RPMI7951 (cell line): ENCODE results near the gene PPP1R1B. TPM values are rescaled to one million over a fixed set of nuclear protein-coding genes. Genes with fewer than 3 reads are reported as not detected.

Experiments
- DNase-seq: peaks from one replicate; pipeline ENCODE4 v3.0.0-alpha.2; 2012; ENCODE audit warnings: low read depth
- total RNA-seq: library from RNA; depleted of rRNA; stranded (reverse); fragments of >200 nt; shearing (Covaris generic); gene quantifications from 2 replicates; pipeline ENCODE4 v1.2.3, GENCODE V29; 2014

The PPP1R1B gene
- total RNA-seq, 1 experiment from 2014 or later = 0.48 TPM

DNA sequence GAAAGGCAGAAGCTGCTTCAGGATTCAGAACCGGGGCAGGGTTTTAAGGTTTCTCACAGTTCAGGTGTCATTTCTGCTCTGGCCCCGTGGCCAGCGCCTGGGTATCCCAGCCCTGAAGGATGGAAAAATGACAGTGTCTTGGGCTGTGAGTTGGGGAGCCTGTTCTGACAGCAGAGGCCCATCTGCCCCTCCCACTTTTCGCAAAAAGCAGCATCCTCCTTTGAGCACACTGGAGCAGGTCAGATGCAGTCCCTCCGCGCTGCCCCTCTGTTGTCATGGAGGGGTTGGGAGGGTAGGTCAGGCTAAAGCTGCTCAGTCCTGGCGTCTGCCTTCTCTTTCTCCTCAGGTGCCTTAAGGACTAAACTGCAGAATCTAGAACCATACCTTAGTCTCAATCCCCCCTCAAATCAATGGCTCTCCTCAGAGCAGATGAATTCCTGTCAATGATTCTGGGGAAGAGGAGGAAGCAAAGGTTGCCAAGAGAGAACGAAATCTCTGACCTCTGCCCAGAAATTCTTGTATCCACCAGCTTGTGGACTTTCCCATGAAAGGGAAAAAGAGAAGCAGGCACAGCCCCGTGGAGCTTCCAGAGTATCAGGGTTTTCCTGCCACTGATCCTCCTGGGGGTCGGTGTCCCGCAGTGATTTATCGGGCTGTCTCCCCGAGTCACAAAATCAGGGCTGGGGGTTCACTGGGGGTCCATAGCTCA is 26.3 kb upstream of the PPP1R1B start:
- no peak for DNase-seq

DNA sequence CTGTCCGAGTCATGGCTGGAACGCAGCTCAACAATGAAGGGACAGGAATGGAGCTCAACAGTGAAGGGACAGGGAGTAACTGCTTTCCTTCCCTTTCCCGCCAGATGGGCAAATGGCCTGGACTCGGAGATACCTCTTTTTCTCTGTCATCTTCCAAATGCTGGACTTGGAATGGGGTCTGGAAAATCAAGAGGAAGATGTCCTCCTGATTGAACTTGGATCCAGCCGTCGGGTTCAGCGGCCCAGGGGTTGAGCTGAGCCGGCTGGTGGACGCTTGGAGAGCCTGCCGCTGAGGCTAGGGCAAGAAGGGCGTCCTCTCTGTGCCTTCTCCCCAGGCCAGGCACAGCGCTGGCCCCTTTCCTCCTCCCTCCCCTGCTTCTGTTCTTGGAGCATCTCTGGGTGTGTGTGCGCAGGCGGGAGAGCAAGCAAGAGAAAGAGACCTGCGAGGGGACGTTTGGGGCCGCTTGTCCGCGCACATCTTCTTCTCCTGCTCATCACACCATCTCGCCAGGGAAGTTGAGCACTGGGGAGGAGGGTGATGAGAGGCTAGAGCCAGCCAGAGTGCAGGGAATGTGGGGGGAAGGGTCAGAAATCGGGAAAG is 25.7 kb upstream of the PPP1R1B start:
- no peak for DNase-seq

DNA sequence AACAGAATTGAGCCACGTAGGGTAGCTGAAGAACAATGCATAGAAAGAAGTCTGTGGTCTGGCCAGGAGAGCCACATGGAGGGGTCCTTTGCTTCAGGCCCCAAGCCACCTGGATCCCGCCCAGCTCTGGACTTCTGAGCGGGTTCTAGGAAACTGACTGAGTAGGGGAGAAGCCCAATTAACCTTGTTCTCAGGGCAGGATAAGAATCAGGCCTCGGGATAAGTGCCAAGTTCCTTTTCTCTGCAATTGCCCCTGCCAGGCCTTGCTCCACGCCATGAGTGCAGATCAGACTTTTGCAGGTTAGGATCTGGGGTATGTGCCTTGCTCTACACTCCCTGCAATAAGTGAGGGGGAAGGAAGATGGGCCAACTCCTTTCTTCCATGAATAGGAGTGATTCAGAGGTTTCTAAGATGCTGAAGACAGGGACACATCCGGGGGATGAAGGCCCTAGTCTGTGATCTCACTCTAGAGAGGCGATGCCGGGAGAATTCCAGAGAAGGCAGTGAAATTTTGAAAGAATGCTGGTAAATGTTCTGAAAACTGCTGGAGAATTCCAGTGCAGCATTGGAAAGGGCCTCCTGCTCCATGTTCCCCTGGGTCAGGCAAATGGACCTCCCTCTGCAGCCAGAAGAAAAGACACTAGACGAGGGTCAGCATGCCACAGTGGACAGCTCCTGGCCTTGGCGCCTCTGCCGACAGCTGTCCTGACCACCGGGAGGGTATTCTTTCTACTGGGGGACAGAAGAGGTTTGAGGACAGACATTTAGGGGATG is 24.8 kb upstream of the PPP1R1B start:
- no peak for DNase-seq

DNA sequence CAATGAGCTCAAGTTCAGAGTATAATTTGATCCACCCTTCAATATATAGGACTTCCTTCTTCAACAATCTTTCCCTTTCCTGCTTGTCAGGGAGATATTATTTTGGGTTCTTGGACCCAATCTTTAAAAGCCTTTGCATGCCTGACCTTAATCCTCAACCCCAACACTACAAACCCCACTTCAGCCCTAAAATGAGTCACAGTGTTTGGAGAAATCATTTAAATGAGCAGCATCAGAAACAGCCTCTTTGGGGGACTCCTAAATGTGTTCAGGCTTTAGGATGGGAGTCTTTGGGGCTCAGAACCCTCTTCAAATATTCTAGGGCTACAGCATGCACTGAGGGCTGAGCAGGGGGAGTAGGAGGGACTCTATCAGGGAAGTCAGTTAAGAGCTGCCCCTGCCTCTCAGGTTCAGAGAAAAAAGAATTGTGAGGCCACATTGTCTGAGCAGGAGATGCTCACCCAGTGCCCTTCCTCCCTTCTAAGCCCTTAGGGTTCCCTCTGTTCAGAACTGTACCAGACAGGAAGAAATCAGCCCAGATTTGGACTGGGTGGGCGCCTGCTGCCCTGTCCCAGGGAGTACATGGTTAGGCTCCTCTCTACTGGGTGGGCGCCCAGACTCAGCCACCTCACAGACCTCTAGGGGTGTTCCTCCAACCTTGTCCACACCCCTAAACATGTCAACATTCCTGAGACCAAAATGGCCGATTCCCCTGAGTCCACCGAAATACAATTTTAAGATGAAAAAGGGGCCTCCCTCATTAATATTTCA is 24.0 kb upstream of the PPP1R1B start:
- no peak for DNase-seq

DNA sequence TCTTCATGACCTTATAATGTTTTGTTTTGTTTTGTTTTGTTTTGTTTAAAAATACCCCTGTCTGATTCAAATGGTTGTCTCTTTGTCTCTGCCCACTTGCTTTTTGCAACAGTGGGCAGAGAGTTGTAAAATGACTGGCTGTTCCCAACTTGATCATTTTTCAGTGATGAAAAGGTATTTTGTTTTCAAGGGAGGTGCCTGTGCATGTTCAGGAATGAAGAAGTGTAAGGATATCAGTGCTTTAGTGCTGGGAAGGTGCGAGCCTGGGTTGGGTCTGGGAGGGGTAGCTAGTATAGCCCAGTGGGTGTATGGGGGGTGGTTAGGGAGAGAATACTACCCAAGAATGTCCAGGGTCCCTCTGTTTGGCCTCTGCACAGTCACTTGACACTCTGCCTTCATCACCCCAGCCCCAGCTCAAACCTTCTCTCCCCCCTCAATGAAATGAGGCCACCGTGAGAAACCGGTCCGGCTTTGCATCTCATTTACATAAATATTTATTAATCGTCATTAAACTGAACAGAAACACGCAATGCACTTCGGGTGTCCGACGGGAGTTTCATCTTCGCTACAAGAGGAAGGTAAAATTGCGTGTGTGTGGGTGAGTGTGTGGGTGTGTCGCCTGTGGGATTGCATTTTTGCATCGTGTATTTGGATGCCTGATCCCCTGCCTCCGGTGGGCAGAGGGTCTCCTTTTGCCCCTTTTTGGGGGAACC is 23.3 kb upstream of the PPP1R1B start:
- no peak for DNase-seq

DNA sequence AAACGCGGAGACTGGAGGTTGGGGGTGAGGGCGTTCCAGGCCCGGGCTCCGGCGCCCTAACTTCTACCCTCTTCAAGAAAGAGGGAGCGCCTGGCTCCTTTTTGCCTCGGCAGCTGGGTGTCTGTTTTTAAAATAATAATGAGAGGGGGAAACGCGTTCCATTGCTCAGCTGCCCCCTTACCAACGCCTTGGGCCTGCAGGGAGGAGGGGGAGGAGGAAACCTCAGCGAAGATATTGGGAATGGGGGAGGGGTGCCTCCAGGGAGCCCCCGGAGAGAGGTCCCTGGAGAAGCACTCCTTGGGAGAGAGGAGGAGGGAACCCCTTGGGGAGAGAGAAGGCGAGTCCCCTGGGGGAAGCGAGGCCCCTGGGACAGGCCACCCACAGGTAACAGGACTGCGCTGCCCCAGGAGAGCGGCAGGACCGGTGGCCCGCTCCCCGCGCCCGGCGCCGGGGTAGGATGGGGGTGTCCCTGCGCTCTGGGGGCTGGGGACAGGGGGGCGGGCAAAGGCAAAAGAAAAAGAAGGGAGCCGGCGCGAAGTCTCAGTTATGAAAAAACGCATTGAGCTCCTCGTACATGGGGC is 21.8 kb upstream of the PPP1R1B start:
- DNase-seq = no peak

DNA sequence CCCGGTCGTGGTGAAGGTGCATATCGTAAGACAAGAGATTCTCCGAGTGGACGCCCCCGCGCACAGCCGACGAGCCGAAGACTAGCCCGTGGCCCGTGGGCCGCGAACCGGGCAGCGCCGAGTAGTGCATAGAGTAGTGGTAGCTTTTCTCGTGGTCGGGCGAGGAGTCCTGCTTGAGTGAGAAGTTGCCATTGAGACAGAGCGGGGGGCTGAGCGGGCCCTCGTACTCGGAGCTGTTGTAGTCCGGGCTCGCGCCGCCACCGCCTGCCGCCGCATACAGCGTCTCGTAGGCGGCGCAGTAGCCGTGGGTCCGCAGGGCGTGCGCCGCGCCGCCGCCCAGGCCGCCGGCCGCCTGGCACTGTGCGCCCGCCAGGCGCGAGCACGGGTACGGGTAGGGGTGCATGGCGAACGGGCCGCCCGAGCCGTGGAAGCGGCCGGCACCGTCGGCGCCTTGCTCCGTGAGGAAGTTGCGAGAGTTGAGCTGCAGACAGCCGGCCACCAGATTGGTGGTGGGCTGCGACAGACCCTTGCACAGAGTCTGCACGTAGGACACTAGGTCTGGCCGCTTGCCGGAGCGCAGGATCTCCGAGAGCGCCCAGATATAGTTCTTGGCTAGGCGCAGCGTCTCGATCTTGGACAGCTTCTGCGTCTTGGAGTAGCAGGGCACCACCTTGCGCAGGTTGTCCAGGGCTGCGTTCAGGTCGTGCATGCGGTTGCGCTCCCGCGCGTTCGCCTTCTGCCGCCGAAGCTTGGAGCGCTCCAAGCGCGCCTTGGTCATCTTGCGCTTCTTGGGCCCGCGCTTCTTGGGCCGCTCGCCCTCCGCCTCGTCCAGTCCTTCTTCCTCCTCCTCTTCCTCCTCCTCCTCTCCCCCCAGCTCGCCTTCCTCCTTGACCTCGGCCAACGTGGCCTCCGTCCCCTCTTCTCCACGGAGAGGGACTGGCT is 21.0 kb upstream of the PPP1R1B start:
- no peak for DNase-seq

DNA sequence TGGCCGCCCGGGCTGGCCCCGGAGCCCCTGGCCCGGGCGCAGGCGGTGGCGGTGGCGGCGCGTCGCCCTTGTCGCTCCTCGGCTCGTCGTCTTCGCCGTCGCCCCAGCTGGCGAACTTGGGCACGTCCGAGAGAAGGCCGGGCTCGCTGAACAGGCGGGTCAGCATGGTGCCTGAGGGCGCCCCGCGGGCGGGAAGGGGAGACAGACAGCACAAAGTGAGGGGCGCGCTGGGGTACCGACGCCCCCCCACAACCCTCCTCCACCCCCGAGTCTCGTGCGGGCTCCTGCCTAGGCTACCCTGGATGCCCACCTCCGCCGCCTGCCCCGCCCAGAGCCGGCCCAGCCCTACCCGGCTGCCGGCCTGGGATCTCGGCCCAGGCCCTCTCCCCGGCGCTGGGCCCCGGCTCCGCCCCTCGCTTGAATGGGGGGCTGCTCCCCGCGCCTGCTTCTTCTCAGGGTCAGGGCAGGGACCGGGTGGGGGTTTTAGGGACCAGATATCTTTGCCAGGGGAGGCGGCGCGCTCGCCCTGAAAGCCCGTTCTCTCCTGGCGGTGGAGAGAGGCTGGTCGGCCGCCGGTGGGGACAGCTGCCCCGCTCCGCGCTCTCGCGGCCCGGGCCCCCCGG is 20.2 kb upstream of the PPP1R1B start:
- DNase-seq = no peak

DNA sequence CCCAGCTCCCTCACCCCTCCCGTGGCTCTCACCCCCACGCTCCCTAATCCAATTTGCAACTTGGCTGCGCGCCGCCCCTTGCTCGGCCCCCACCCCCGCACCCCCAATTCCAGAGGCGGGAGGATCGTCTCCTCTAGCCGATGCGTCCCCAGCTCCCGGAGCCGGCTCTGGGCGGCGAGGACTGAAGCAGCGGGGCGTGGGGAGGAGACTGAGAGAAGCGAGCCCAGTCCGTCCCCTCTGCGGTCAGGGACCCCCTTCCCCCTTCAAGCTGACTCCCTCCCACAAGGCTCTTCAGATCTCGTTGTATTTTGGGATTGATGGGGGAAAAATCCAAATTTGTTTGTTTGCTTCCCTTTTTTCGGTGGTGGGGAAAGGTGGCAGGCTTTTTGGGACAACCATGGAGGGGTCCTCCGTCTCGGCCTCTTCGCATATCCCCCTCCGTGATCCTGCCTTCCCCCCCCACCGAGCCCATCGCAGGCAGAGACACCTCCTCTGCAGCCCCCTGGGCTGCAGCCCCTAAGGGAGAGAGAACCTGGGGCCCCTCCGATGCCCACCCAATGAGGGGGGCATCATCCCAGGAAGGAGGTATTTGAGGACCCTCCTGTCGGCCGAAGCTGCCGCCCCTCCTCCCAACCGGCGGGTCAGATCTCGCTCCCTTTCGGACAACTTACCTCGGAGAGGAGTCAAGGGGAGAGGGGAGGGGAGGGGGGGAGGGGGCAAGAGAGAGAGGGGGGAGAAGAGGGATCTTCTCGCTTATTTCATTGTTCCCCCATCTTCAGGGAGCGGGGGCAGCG is 19.5 kb upstream of the PPP1R1B start:
- no peak for DNase-seq

DNA sequence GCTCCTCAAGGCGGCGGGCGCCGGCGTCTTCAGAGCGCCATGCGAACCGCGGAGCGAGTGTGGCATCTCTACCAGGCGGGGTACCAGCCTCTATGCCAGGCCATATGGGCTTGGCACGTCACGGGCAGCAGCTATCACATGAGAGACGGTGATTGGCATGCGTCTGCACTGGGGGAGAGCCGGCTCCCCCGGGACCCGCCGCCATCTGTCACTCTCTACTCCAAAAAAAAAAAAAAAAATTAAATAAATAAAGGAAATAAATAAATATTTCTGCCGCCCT is 19.0 kb upstream of the PPP1R1B start, which contains the start of gene NEUROD2:
NEUROD2 (minus strand) TSS at position 70 of the 280 bp plus-strand sequence. CDS start 1,321 bp downstream, outside the sequence.
- no peak for DNase-seq

DNA sequence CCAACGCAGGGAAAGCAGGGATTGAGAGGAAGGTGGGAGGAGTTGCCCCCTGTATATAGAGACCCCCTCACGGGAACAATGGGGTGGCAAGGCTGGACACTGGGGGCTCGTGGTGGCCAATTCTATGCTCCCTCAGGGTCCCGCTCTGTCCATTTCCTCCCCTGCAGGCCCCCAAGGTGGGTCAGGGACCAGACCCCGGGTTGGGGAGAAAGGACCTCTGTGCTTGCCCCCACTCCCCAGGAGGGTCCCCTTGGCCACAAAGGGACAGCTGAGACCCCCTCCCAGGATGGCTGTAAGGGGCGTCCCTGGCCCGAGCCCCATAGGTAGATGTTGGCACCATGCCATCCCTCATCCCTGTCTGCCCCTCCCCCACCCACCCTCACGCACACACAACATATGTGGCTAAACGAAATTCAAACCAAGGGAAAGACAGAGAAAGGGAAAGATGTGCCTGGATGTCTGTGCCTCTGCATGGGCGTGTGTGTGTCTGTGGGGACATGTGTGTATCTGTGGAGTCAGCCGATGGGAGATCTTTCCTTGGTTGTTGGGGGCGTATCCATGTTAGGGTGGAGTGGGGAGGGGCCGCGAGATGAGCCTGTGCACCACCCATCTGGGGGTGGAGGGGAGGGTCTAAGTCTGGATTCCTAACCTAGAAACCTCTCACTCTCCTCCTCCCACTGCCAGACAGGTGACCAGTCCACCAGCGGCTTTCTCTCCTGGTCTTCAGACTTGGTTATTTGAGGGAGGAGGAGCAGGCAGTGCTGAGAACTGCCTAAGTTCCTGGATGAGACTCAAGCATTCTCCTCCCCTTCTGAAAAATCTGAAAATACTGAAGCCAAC is 18.4 kb upstream of the PPP1R1B start:
- no peak for DNase-seq

DNA sequence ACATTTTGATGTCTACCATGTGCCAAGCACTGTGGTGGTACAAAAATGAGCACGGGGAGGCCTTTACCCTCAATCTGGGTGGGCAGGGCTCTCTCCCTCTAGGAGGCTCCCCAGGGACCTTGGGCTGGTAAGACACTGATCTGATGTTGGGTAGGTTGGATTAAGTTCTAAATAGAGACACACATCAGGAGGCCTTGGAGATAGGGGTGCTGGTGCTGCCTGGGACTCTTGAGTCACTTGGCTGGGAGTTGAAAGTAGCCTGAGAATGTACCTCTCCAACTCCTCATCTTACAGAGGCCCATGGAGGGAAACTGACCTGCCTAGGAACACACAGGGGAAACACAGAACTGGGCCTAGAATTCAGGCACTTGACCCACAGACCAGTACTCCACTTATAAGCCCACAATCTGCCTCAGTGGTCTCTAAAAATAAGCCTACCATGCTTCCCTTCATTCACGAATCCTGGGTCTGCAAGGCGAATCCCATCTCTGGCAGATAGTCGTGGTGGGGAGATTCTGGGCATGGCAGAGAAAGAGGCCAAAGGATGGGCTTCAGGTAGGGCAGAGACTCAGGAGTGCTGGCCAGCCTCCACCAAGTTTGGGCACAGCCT is 17.2 kb upstream of the PPP1R1B start:
- no peak for DNase-seq

DNA sequence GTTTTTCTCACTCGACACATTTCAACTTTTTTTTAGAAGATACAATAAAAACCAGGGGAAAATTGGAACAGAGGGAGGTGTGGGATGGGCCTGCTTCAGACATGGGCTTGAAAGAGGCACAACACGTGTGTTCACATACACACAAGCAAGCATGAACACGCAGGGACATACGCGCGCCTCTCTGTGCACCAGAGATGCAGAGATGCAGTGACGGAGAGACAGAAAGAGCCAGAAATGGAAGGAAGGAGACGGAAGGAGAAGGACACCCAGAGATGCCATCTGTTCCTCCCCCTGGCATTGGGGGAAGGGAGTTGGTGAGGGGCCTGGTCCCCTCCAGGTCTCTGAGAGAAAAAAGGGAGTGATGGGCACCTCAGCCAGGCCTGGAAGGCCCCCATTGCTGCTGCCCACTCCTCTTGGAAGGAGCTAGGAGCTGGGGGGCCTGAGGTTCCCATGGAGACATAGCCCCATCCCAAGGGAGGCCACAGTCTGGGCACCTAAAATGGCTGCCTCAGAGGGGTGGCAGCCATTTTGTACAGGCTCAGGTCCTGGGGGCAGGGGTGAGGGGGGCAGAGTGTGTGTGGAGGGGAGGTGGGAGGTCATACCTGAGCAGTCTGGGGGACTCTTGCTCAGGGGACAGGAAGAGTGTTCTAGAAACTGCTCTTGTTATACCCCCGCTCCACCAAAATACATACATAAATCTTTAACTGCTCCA is 15.2 kb upstream of the PPP1R1B start:
- no peak for DNase-seq

DNA sequence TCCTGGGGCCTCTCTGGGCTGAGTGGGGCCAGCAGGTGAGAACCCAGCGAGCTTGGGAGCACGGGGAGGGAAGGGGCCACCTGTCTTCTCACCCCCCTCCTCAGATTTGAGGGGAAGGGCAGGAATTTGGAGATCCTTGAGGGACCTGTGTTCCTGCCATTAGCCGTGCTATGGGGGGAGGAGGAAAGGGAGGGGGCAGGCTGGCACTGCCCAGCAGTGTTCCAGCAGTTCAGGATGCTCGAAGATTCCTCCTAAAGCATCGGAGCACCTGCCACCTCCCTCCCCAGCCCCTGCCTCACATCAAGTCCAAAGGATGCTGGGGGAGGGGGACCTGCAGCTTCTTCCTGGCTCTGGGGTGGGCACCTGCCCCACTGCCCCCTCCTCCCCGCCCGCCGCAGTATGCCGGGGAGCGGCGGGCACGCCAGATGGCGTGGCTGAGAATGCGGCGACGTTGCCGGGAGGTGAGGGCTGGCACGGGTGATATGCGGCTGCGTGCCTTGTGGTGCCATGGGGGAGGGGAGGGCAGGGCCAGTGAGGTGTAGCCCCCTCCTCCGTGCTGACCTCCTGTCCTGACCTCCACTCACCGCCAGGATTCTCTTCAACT is 14.4 kb upstream of the PPP1R1B start:
- DNase-seq = no peak

DNA sequence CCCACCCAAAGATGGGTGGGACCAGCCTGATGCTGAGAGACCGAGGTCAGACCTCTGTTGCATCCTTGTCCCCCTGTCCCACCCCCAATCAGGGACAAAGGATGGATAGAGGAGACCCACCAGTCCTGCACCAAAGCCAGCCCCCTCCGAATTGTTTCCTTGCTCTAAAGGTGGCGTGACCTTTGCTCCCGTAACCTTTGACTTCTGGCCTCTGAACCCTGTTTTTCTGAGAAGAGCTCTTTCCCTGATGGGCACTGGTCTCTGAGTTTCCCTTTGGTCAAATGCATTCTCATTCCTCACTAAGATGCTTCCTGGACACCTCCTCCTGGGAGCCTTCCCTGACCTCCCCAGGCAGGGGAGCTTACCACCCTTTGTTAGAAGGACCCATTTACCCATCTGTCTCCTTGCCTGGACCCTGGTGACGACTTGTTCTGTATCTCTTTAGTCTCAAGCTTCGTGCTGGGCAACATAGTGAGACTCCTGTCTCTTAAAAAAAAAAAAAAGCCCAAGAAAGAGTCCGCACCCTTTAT is 13.8 kb upstream of the PPP1R1B start:
- DNase-seq = no peak

DNA sequence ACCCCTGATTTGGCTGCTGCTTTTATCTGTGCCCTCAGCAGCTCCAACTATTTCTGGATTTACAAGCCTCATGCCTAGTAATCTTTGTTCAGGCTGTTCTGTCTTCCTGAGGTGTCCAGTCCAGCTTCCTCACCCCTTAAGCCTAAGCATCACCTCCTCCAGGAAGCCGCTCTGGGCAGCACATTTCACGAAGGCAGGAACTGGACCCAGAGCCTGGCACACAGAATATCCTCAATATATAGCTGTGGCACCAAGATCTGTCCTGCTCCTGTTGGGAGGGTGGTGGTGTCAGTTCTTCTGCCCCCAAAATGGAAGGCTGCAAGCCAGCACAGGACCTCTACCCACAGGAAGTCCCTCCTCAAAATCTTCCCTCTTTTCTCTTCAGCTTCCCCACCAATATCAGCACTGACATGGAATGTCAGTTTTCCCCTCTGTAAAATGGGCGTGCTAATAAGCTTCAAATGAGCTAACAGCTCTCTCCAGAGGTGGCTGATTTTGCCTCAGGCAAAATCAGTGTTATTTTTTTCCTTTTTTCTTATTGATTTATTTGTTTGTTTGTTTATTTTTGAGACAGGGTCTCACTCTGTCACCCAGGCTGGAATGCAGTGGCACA is 12.1 kb upstream of the PPP1R1B start:
- DNase-seq = no peak
